Activated naive CD8-positive, alpha-beta T cell treated with anti-CD3 and anti-CD28 coated beads, Interleukin-2, amount 50 U/mL, for 24 hours (primary cell): ENCODE data around the gene ZNF484.
"Not testable (repeated sequence)": the region's sequence is repeated elsewhere in the genome, so short reads cannot be mapped to it uniquely, and the experiment has no call there.

Experiments
- ATAC-seq: fragments of 150-1000 bp; cut with Tn5 transposase; one replicate; pipeline ENCODE4 v1.10.0; 2021
- DNase-seq: peaks from one replicate; pipeline ENCODE4 v3.0.0; 2021
- H3K27ac Mint-ChIP-seq: one replicate; pipeline ENCODE4 v1.8.0; 2021; ENCODE audit warnings: mild to moderate bottlenecking, mixed read lengths
- H3K27me3 Mint-ChIP-seq: one replicate; pipeline ENCODE4 v1.8.0; 2021; ENCODE audit warnings: mixed read lengths
- H3K36me3 Mint-ChIP-seq: one replicate; pipeline ENCODE4 v1.8.0; 2021; ENCODE audit warnings: low read depth, mixed read lengths
- H3K4me1 Mint-ChIP-seq: one replicate; pipeline ENCODE4 v1.8.0; 2021; ENCODE audit warnings: mixed read lengths
- H3K4me3 Mint-ChIP-seq: one replicate; pipeline ENCODE4 v1.8.0; 2021; ENCODE audit warnings: mild to moderate bottlenecking, moderate library complexity, mixed read lengths
- H3K9me3 Mint-ChIP-seq: one replicate; pipeline ENCODE4 v1.8.0; 2021; ENCODE audit warnings: mixed read lengths

ZNF484 gene

GRCh38 chr9:92883666-92884405 is 6.0 kb upstream of the ZNF484 start:
- not testable (repeated sequence) for H3K36me3 Mint-ChIP-seq, ATAC-seq, DNase-seq, H3K27me3 Mint-ChIP-seq, H3K27ac Mint-ChIP-seq, H3K9me3 Mint-ChIP-seq, H3K4me3 Mint-ChIP-seq
- peaks cover 28% of the 10 kb centered on the region for H3K4me1 Mint-ChIP-seq

GRCh38 chr9:92882276-92882675 is 4.4 kb upstream of the ZNF484 start:
- Mint-ChIP-seq H3K27ac (no peak overlapping the region), H3K36me3 (peaks cover 4% of the 10 kb centered on the region)

GRCh38 chr9:92875373-92875772 is 2.5 kb downstream of the ZNF484 start:
- H3K27me3 Mint-ChIP-seq: no peaks in the 10 kb centered on the region

More at GRCh38 chr9:92882276-92882675, 4.4 kb upstream of the ZNF484 start:
- ATAC-seq: no peak
- Mint-ChIP-seq H3K4me3 (no peak overlapping the region), H3K27me3 (no peaks in the 10 kb centered on the region), H3K4me1 (peaks cover 27% of the 10 kb centered on the region), H3K9me3 (peaks cover 4% of the 10 kb centered on the region)
- DNase-seq: no peak

GRCh38 chr9:92870289-92870688 is 7.5 kb downstream of the ZNF484 start:
- Mint-ChIP-seq H3K36me3 (peaks cover 52% of the 10 kb centered on the region), H3K4me3 (no peak overlapping the region), H3K27ac (no peak overlapping the region), H3K4me1 (peaks cover 25% of the 10 kb centered on the region), H3K9me3 (peaks cover 4% of the 10 kb centered on the region), H3K27me3 (no peaks in the 10 kb centered on the region)
- ATAC-seq (no peak), DNase-seq (no peak)

More at GRCh38 chr9:92875373-92875772, 2.5 kb downstream of the ZNF484 start:
- H3K27ac Mint-ChIP-seq: no peak overlapping the region
- peaks cover 4% of the 10 kb centered on the region for H3K9me3 Mint-ChIP-seq
- no peak overlapping the region for H3K4me3 Mint-ChIP-seq
- no peak for ATAC-seq
- peaks cover 24% of the 10 kb centered on the region for H3K36me3 Mint-ChIP-seq
- H3K4me1 Mint-ChIP-seq: peaks cover 49% of the 10 kb centered on the region
- no peak for DNase-seq

- H3K9me3 Mint-ChIP-seq, H3K27me3 Mint-ChIP-seq, H3K27ac Mint-ChIP-seq, ATAC-seq, DNase-seq, H3K4me3 Mint-ChIP-seq: not testable (repeated sequence)
- Mint-ChIP-seq H3K4me1 (peaks cover 33% of the 10 kb centered on the region), H3K36me3 (peaks cover 75% of the 10 kb centered on the region)
Measured at GRCh38 chr9:92866600-92866999, 11.2 kb downstream of the ZNF484 start.

- H3K27ac Mint-ChIP-seq: no peak overlapping the region
- DNase-seq (no peak), ATAC-seq (no peak)
- H3K27me3 Mint-ChIP-seq: no peaks in the 10 kb centered on the region
- H3K36me3 Mint-ChIP-seq: peaks cover 77% of the 10 kb centered on the region
- H3K9me3 Mint-ChIP-seq: peaks cover 4% of the 10 kb centered on the region
- H3K4me3 Mint-ChIP-seq: no peak overlapping the region
- H3K4me1 Mint-ChIP-seq: peaks cover 19% of the 10 kb centered on the region
Measured at GRCh38 chr9:92864152-92864551, 13.7 kb downstream of the ZNF484 start.

GRCh38 chr9:92860867-92861266 is 17.0 kb downstream of the ZNF484 start:
- Mint-ChIP-seq H3K27ac (no peak overlapping the region), H3K36me3 (peaks cover 72% of the 10 kb centered on the region), H3K4me1 (peaks cover 19% of the 10 kb centered on the region), H3K9me3 (no peaks in the 10 kb centered on the region), H3K27me3 (no peaks in the 10 kb centered on the region), H3K4me3 (no peak overlapping the region)
- ATAC-seq: no peak
- DNase-seq: no peak

- Mint-ChIP-seq H3K36me3 (peaks cover 73% of the 10 kb centered on the region), H3K9me3 (peaks cover 4% of the 10 kb centered on the region), H3K27me3 (no peaks in the 10 kb centered on the region), H3K27ac (no peak overlapping the region), H3K4me1 (peaks cover 11% of the 10 kb centered on the region), H3K4me3 (no peak overlapping the region)
- ATAC-seq: no peak
- no peak for DNase-seq
Measured at GRCh38 chr9:92857236-92857635, 20.6 kb downstream of the ZNF484 start.

- Mint-ChIP-seq H3K36me3 (peaks cover 78% of the 10 kb centered on the region), H3K27ac (no peak overlapping the region), H3K4me3 (no peak overlapping the region)
Measured at GRCh38 chr9:92853716-92854115, 24.1 kb downstream of the ZNF484 start.

GRCh38 chr9:92850898-92851297 is 26.9 kb downstream of the ZNF484 start:
- Mint-ChIP-seq H3K4me3 (no peak overlapping the region), H3K27me3 (no peaks in the 10 kb centered on the region), H3K36me3 (peaks cover 86% of the 10 kb centered on the region), H3K4me1 (no peaks in the 10 kb centered on the region), H3K27ac (no peak overlapping the region), H3K9me3 (peaks cover 39% of the 10 kb centered on the region)
- no peak for DNase-seq
- ATAC-seq: no peak

More at GRCh38 chr9:92853716-92854115, 24.1 kb downstream of the ZNF484 start:
- H3K4me1 Mint-ChIP-seq: no peaks in the 10 kb centered on the region
- H3K27me3 Mint-ChIP-seq: no peaks in the 10 kb centered on the region
- no peak for ATAC-seq
- DNase-seq: no peak
- peaks cover 15% of the 10 kb centered on the region for H3K9me3 Mint-ChIP-seq

- H3K4me1 Mint-ChIP-seq, H3K27ac Mint-ChIP-seq, ATAC-seq, H3K4me3 Mint-ChIP-seq, DNase-seq, H3K27me3 Mint-ChIP-seq: not testable (repeated sequence)
- Mint-ChIP-seq H3K36me3 (peaks cover 91% of the 10 kb centered on the region), H3K9me3 (peaks cover 55% of the 10 kb centered on the region)
Measured at GRCh38 chr9:92848740-92849139, 29.1 kb downstream of the ZNF484 start.

GRCh38 chr9:92846662-92847145 is 31.1 kb downstream of the ZNF484 start:
- no peak overlapping the region for H3K27ac Mint-ChIP-seq
- H3K4me3 Mint-ChIP-seq: no peak overlapping the region
- no peaks in the 10 kb centered on the region for H3K27me3 Mint-ChIP-seq
- ATAC-seq (no peak), DNase-seq (no peak)
- H3K36me3 Mint-ChIP-seq: peaks cover 84% of the 10 kb centered on the region
- no peaks in the 10 kb centered on the region for H3K4me1 Mint-ChIP-seq
- H3K9me3 Mint-ChIP-seq: peaks cover 64% of the 10 kb centered on the region

- not testable (repeated sequence) for H3K4me3 Mint-ChIP-seq, ATAC-seq, DNase-seq, H3K27ac Mint-ChIP-seq, H3K27me3 Mint-ChIP-seq, H3K4me1 Mint-ChIP-seq
- peaks cover 49% of the 10 kb centered on the region for H3K9me3 Mint-ChIP-seq
- H3K36me3 Mint-ChIP-seq: peaks cover 28% of the 10 kb centered on the region
Measured at GRCh38 chr9:92838411-92838810, 39.4 kb downstream of the ZNF484 start.

- no peak for ATAC-seq
- no peaks in the 10 kb centered on the region for H3K27me3 Mint-ChIP-seq
- peaks cover 44% of the 10 kb centered on the region for H3K9me3 Mint-ChIP-seq
- no peaks in the 10 kb centered on the region for H3K4me1 Mint-ChIP-seq
- H3K27ac Mint-ChIP-seq: no peak overlapping the region
- no peak overlapping the region for H3K4me3 Mint-ChIP-seq
- H3K36me3 Mint-ChIP-seq: peaks cover 23% of the 10 kb centered on the region
- no peak for DNase-seq
Measured at GRCh38 chr9:92837191-92837590, 40.6 kb downstream of the ZNF484 start.

GRCh38 chr9:92829420-92829819 is 48.4 kb downstream of the ZNF484 start:
- peaks cover 11% of the 10 kb centered on the region for H3K9me3 Mint-ChIP-seq
- peaks cover 2% of the 10 kb centered on the region for H3K36me3 Mint-ChIP-seq
- no peaks in the 10 kb centered on the region for H3K4me1 Mint-ChIP-seq
- no peaks in the 10 kb centered on the region for H3K27me3 Mint-ChIP-seq
- no peak overlapping the region for H3K27ac Mint-ChIP-seq
- ATAC-seq (no peak), DNase-seq (no peak)
- H3K4me3 Mint-ChIP-seq: no peak overlapping the region
